ENCODE results near the gene NRG3. TPM values are rescaled to one million over a fixed set of nuclear protein-coding genes. Genes with fewer than 3 reads are reported as not detected.

The NRG3 gene
- total RNA-seq, 4 donors from 2014 or later = 0.32 to 1.4 TPM; not detected in 2

GRCh38 chr10:82267014-82267413 is 392.0 kb downstream of the NRG3 start:
- Histone ChIP-seq H3K27ac (no peak overlapping the region), H3K4me3 (no peak overlapping the region), H3K36me3 (no peaks in the 10 kb centered on the region), H3K9me3 (no peaks in the 10 kb centered on the region), H3K4me1 (no peaks in the 10 kb centered on the region), H3K27me3 (no peaks in the 10 kb centered on the region)
- WGBS, 2 donors (ENCODE audit: low coverage in 1 of 2) = 90 to 100% methylated on average over 1 to 2 of the region's 2 CpGs
- TF ChIP-seq POLR2AphosphoS5 (IDR thresholded peaks at IDR 0.05) = no peak
- in situ Hi-C loops (cut with MboI; ENCODE audit: low pct_ligation_motif_present in 1 of 4, low pct_unique_long_range_greater_than_20kb in 1 of 4, low sequenced_read_pairs in 3 of 4) (no loop called here), intact Hi-C loops (cut with DNase I; ENCODE audit: low total_unique reads) (no loop called here)
- DNase-seq = no peak

GRCh38 chr10:82267465-82267864 is 392.5 kb downstream of the NRG3 start:
- intact Hi-C loops (cut with DNase I; ENCODE audit: low total_unique reads) = no loop called here
- in situ Hi-C loops (cut with MboI; ENCODE audit: low pct_ligation_motif_present in 1 of 4, low pct_unique_long_range_greater_than_20kb in 1 of 4, low sequenced_read_pairs in 3 of 4) = no loop called here
- H3K4me3 ChIP-seq = no peak overlapping the region

GRCh38 chr10:82267960-82268359 is 393.0 kb downstream of the NRG3 start:
- TF ChIP-seq EP300 (IDR thresholded peaks at IDR 0.05; ENCODE audit: low read depth) = no peak
- no peak for TF ChIP-seq CTCF (IDR thresholded peaks at IDR 0.05)
- no peak for TF ChIP-seq POLR2A (IDR thresholded peaks at IDR 0.05)
- TF ChIP-seq POLR2AphosphoS5 (IDR thresholded peaks at IDR 0.05) = no peak
- H3K27me3 ChIP-seq = no peaks in the 10 kb centered on the region
- intact Hi-C loops (cut with DNase I; ENCODE audit: low total_unique reads) (no loop called here), in situ Hi-C loops (cut with MboI; ENCODE audit: low pct_ligation_motif_present in 1 of 4, low pct_unique_long_range_greater_than_20kb in 1 of 4, low sequenced_read_pairs in 3 of 4) (no loop called here)
- H3K27ac ChIP-seq = no peak overlapping the region
- no peaks in the 10 kb centered on the region for H3K36me3 ChIP-seq
- H3K4me1 ChIP-seq = no peaks in the 10 kb centered on the region
- 76 to 79% methylated on average over 2 of the region's 2 CpGs for WGBS, 2 donors (ENCODE audit: low coverage in 1 of 2)
- no peaks in the 10 kb centered on the region for H3K9me3 ChIP-seq
- H3K4me3 ChIP-seq = no peak overlapping the region
- no peak for DNase-seq

More at GRCh38 chr10:82267465-82267864, 392.5 kb downstream of the NRG3 start:
- TF ChIP-seq CTCF (IDR thresholded peaks at IDR 0.05) (no peak), POLR2AphosphoS5 (IDR thresholded peaks at IDR 0.05) (no peak), EP300 (IDR thresholded peaks at IDR 0.05; ENCODE audit: low read depth) (no peak), POLR2A (IDR thresholded peaks at IDR 0.05) (no peak)
- Histone ChIP-seq H3K27me3 (no peaks in the 10 kb centered on the region), H3K9me3 (no peaks in the 10 kb centered on the region), H3K36me3 (no peaks in the 10 kb centered on the region), H3K27ac (no peak overlapping the region), H3K4me1 (no peaks in the 10 kb centered on the region)
- DNase-seq = no peak
- 75 to 85% methylated on average over 2 of the region's 2 CpGs for whole genome bisulfite sequencing, 2 donors (ENCODE audit: low coverage in 1 of 2)

- intact Hi-C loops (cut with DNase I; ENCODE audit: low total_unique reads) (no loop called here), in situ Hi-C loops (cut with MboI; ENCODE audit: low pct_ligation_motif_present in 1 of 4, low pct_unique_long_range_greater_than_20kb in 1 of 4, low sequenced_read_pairs in 3 of 4) (no loop called here)
- 60 to 77% methylated on average over 1 of the region's 1 CpG for WGBS, 2 donors (ENCODE audit: low coverage in 1 of 2)
- no peak for DNase-seq
- H3K9me3 ChIP-seq = no peaks in the 10 kb centered on the region
- H3K36me3 ChIP-seq = no peaks in the 10 kb centered on the region
- no peaks in the 10 kb centered on the region for H3K27me3 ChIP-seq
- no peak overlapping the region for H3K4me3 ChIP-seq
- no peaks in the 10 kb centered on the region for H3K4me1 ChIP-seq
- H3K27ac ChIP-seq = no peak overlapping the region
- TF ChIP-seq EP300 (IDR thresholded peaks at IDR 0.05; ENCODE audit: low read depth) (no peak), POLR2AphosphoS5 (IDR thresholded peaks at IDR 0.05) (no peak), POLR2A (IDR thresholded peaks at IDR 0.05) (no peak), CTCF (IDR thresholded peaks at IDR 0.05) (no peak)
Measured at GRCh38 chr10:82277591-82277990, 402.6 kb downstream of the NRG3 start.

Data from transverse colon (tissue), 4 donors.